Activated CD8-positive, alpha-beta memory T cell treated with anti-CD3 and anti-CD28 coated beads, Interleukin-2, amount 50 U/mL, for 24 hours (primary cell): ENCODE results near the gene NHS.

ENCODE experiments used
- DNase-seq: peaks from one replicate; pipeline ENCODE4 v3.0.0-alpha.2; 2020; ENCODE audit errors: extremely low read depth

The NHS gene

GRCh38 chrX:17779434-17779833 is 404.4 kb downstream of the NHS start:
- DNase-seq: no peak
